ENCODE results near the gene CIROP. TPM values are rescaled to one million over a fixed set of nuclear protein-coding genes. Genes with fewer than 3 reads are reported as not detected.

Gene CIROP
- total RNA-seq, 1 donor from 2014 or later: not detected

GRCh38 chr14:23148591-23149249 lies 43.9 kb upstream of the CIROP start:
- intact Hi-C loops (cut with micrococcal nuclease): no loop called here
- peaks cover 67% of the 10 kb centered on the region for H3K4me1 ChIP-seq
- no peak for DNase-seq
- H3K27ac ChIP-seq (replicated peaks): peak overlapping the region; percentile 9
- no peak for TF ChIP-seq CTCF (IDR thresholded peaks at IDR 0.05; ENCODE audit: borderline replicate concordance)
- no peak overlapping the region for H3K4me3 ChIP-seq
- no peaks in the 10 kb centered on the region for H3K36me3 ChIP-seq
- H3K27me3 ChIP-seq (ENCODE audit: low read depth): no peaks in the 10 kb centered on the region
- no peaks in the 10 kb centered on the region for H3K9me3 ChIP-seq (replicated peaks)

DNA sequence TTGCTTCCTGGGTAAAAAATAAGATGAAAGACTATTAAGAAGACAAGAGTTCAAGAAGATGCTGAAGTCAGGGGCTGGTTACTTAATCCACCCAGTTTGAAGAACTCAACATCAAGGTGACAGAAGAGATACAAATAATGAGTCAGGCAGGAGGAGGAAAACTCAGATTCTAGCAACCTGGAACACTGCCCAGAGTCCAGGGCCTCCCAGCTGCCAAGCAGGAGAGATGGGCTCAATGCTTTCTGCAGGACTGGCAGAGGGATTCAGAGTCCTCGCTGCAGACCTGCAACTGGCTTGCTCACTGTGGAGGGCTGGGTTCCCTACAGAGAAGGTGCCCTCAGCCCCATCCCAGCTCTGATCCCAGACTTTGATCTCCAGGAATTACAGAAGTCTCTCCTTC lies 42.9 kb upstream of the CIROP start:
- H3K27me3 ChIP-seq (ENCODE audit: low read depth): no peaks in the 10 kb centered on the region
- no peak for TF ChIP-seq CTCF (IDR thresholded peaks at IDR 0.05; ENCODE audit: borderline replicate concordance)
- H3K4me1 ChIP-seq: peaks cover 67% of the 10 kb centered on the region
- peak overlapping the region; percentile 9 for H3K27ac ChIP-seq (replicated peaks)
- no peaks in the 10 kb centered on the region for H3K36me3 ChIP-seq
- no peaks in the 10 kb centered on the region for H3K9me3 ChIP-seq (replicated peaks)
- intact Hi-C loops (cut with micrococcal nuclease): no loop called here
- H3K4me3 ChIP-seq: no peak overlapping the region
- DNase-seq: no peak

- no peak overlapping the region for H3K27ac ChIP-seq (replicated peaks)
Measured at GRCh38 chr14:23146980-23147379, 42.2 kb upstream of the CIROP start.

DNA sequence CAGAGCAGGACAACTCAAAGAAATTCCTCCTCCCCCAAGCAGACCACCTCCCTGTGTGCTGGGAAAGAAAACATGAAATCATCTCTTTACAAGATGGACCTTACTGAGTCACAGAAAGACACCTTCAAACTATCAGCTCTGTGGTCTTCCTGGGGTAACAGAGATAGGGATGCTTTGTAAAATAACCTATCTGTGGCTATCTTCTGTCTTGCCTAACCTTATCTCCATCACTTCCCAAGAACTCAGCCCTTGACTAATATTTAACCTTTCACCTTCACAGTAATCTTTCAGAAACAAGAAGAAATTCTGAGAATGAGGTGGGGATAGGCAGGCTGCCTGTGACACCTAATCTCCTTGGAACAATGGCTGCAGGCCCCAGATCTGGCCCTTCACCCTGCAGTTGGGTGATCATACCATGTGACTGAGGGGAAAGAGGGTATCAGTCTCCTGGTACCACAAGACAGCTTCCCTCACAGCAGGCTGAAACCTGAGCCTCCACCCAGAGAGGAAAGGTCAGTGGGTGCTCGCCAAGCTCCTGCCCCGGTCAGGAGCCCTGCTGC lies 41.6 kb upstream of the CIROP start:
- H3K36me3 ChIP-seq: no peaks in the 10 kb centered on the region
- H3K4me1 ChIP-seq: peaks cover 62% of the 10 kb centered on the region
- intact Hi-C loops (cut with micrococcal nuclease): no loop called here
- no peaks in the 10 kb centered on the region for H3K27me3 ChIP-seq (ENCODE audit: low read depth)
- DNase-seq: no peak
- no peak overlapping the region for H3K4me3 ChIP-seq
- no peak for TF ChIP-seq CTCF (IDR thresholded peaks at IDR 0.05; ENCODE audit: borderline replicate concordance)
- no peaks in the 10 kb centered on the region for H3K9me3 ChIP-seq (replicated peaks)
- peak overlapping the region; percentile 68 for H3K27ac ChIP-seq (replicated peaks)

More at GRCh38 chr14:23146980-23147379, 42.2 kb upstream of the CIROP start:
- H3K4me1 ChIP-seq: peaks cover 63% of the 10 kb centered on the region
- TF ChIP-seq CTCF (IDR thresholded peaks at IDR 0.05; ENCODE audit: borderline replicate concordance): no peak
- H3K36me3 ChIP-seq: no peaks in the 10 kb centered on the region
- intact Hi-C loops (cut with micrococcal nuclease): no loop called here
- DNase-seq: no peak
- no peaks in the 10 kb centered on the region for H3K9me3 ChIP-seq (replicated peaks)
- no peaks in the 10 kb centered on the region for H3K27me3 ChIP-seq (ENCODE audit: low read depth)
- H3K4me3 ChIP-seq: no peak overlapping the region

DNA sequence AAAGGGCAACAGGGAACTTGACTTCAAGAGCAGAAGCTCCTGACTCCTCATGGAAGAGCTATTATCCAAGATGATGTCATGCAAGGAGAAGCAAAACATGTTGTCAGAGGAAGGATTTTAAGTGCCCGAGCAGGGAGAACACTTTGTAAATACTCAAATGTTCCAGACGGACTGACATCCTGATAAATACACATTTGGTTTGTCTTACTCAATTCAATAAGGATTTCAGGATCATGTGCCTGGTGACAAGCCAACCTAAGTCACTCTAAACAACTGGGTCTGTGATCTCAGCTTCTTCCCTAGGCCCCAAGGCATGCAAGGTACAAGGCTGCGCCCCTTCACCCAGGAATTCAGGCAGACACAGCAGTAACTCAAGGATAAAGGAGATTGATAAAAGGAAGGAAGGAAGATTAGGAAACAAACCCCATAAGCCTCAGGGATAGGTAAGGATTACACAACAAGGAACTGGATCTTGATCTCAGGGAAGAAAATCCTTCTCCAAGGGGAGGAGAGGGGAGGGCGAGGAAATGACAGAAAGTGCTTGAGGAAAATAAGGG lies 41.1 kb upstream of the CIROP start:
- no peak for DNase-seq
- Histone ChIP-seq H3K27ac (replicated peaks) (peak overlapping the region; percentile 68), H3K36me3 (no peaks in the 10 kb centered on the region), H3K4me3 (no peak overlapping the region), H3K27me3 (ENCODE audit: low read depth) (no peaks in the 10 kb centered on the region), H3K4me1 (peaks cover 57% of the 10 kb centered on the region), H3K9me3 (replicated peaks) (no peaks in the 10 kb centered on the region)
- intact Hi-C loops (cut with micrococcal nuclease): no loop called here
- TF ChIP-seq CTCF (IDR thresholded peaks at IDR 0.05; ENCODE audit: borderline replicate concordance): no peak

All from left ventricle myocardium inferior (tissue), 1 donor.